ENCODE measurements around the gene RAD51.
"Not testable (repeated sequence)": the region's sequence is repeated elsewhere in the genome, so short reads cannot be mapped to it uniquely, and the experiment has no call there.

DNA sequence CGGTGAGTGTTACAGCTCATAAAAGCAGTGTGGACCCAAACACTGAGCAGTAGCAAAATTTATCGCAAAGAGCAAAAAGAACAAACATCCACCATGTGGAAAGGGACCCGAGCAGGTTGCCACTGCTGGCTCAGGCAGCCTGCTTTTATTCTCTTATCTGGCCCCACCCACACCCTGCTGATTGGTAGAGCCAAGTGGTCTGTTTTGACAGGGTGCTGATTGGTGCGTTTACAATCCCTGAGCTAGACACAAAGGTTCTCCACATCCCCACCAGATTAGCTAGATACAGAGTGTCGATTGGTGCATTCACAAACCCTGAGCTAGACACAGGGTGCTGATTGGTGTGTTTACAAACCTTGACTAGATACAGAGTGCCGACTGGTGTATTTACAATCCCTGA, 18.7 kb upstream of the RAD51 start:
- not testable (repeated sequence) for TF ChIP-seq JUN (IDR thresholded peaks at IDR 0.05; ENCODE audit: low read depth, low read length); POLR2A (IDR thresholded peaks at IDR 0.05; ENCODE audit: control extremely low read depth in 1 of 2, low read depth in 2 of 2, low read length in 2 of 2); CHD2 (IDR thresholded peaks at IDR 0.05; ENCODE audit: low read length); EGR1 (IDR thresholded peaks at IDR 0.05; ENCODE audit: borderline replicate concordance, low read depth, low read length); NRF1 (IDR thresholded peaks at IDR 0.05; ENCODE audit: low read depth, low read length); YY1 (IDR thresholded peaks at IDR 0.05; ENCODE audit: low read depth, low read length); NANOG (IDR thresholded peaks at IDR 0.05; ENCODE audit: insufficient read depth, low read depth, low read length, poor library complexity, severe bottlenecking); SIRT6 (IDR thresholded peaks at IDR 0.05; ENCODE audit: low read length); TCF12 (IDR thresholded peaks at IDR 0.05; ENCODE audit: low read depth, low read length); EP300 (IDR thresholded peaks at IDR 0.05; ENCODE audit: borderline replicate concordance in 1 of 2, low read depth in 2 of 2, low read length in 2 of 2)
- TF ChIP-seq, protein P1, sequence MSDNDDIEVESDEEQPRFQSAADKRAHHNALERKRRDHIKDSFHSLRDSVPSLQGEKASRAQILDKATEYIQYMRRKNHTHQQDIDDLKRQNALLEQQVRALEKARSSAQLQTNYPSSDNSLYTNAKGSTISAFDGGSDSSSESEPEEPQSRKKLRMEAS (IDR thresholded peaks at IDR 0.05) = not testable (repeated sequence)
- TF ChIP-seq, protein P2, sequence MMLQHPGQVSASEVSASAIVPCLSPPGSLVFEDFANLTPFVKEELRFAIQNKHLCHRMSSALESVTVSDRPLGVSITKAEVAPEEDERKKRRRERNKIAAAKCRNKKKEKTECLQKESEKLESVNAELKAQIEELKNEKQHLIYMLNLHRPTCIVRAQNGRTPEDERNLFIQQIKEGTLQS (IDR thresholded peaks at IDR 0.05; ENCODE audit: insufficient read depth, low read depth, low read length) = not testable (repeated sequence)
- TF ChIP-seq, protein P3, sequence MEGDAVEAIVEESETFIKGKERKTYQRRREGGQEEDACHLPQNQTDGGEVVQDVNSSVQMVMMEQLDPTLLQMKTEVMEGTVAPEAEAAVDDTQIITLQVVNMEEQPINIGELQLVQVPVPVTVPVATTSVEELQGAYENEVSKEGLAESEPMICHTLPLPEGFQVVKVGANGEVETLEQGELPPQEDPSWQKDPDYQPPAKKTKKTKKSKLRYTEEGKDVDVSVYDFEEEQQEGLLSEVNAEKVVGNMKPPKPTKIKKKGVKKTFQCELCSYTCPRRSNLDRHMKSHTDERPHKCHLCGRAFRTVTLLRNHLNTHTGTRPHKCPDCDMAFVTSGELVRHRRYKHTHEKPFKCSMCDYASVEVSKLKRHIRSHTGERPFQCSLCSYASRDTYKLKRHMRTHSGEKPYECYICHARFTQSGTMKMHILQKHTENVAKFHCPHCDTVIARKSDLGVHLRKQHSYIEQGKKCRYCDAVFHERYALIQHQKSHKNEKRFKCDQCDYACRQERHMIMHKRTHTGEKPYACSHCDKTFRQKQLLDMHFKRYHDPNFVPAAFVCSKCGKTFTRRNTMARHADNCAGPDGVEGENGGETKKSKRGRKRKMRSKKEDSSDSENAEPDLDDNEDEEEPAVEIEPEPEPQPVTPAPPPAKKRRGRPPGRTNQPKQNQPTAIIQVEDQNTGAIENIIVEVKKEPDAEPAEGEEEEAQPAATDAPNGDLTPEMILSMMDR (IDR thresholded peaks at IDR 0.05; ENCODE audit: control extremely low read depth in 1 of 3, insufficient read depth in 1 of 3, low read depth in 1 of 3, low read length in 3 of 3) = not testable (repeated sequence)
